Activated T-helper 1 cell treated with anti-CD3 and anti-CD28 coated beads, Interleukin-2, amount 50 U/mL, for 16 hours (primary cell): ENCODE measurements around the gene TAF1B.
"Not testable (repeated sequence)": the region's sequence is repeated elsewhere in the genome, so short reads cannot be mapped to it uniquely, and the experiment has no call there.

Source experiments
- DNase-seq, 2 donors: peaks; one replicate each; pipeline ENCODE4 v3.0.0-alpha.2; 2020; ENCODE audit warnings: low read depth in 1 of 2, low spot score in 1 of 2

Gene TAF1B

DNA sequence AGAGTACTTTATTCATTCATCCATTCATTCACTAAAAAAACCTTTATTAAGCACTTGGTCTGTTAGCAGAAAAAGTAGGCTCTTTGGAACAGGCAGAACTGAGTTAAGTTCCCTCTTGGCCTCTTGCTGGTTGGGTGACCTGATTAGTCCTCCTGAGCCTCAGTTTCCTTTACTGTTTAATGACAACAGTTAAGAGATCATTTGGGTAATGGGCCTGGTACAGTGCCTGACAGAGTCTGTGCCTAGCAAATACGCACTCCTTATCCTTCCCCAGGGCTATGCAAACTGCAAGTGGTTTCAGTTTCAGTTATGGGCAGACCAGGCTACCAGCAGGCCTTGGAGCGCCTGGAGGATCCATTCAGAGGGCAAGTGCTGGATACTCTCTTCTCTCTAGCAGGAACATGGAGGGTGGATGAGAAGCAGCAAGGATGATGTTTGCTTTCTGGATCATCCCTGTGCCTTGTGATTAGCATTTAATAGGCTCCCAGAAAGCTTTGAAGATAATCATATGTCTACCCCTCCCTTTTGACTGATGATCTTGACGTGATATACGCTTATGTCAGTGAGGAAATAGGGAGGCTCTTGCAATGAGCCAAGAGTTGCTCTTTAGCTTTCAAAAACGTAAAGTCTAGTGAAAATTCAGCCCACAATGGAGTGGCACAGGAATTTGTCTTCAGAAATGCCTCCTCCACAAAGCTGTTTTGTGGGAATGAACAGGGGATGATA, 12.4 kb upstream of the TAF1B start:
- DNase-seq = no peak

DNA sequence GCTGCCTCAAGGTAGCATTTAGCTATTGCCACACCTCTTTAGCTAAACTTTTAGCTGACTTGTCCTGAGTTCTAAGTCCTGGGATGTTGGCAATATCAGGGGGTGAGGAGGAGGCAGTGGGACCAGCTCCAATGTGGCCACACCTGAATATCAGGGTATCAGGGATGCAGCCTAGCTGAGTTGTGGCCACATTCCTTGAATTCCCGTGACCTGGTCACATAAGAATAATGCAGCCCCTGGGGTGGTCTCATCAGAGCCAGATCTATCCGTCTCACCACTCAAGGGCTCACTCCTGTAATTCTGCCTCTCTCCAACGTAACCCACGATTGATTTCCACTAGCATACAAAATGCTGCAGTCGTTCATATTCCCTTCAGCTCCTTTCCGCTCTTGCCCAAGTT, 11.6 kb upstream of the TAF1B start:
- DNase-seq = no peak

DNA sequence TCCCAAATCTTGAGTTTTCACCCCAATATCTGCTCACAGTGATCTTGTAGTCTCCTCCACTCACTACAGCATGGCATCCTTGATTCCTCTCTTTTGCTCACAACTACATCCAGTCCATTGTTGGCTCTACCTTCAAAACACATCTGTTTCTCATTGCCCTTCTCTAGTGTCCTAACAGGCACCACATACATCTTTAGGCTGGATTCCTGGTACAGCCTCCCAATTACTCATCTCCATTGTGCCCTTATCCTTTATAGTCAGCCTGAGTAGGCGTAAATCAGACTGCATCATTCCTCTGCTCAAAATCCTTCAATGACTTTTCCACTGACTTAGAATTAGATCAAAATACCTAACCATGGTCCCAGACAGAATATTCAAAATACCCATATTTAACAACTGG, 10.7 kb upstream of the TAF1B start:
- no peak for DNase-seq

DNA sequence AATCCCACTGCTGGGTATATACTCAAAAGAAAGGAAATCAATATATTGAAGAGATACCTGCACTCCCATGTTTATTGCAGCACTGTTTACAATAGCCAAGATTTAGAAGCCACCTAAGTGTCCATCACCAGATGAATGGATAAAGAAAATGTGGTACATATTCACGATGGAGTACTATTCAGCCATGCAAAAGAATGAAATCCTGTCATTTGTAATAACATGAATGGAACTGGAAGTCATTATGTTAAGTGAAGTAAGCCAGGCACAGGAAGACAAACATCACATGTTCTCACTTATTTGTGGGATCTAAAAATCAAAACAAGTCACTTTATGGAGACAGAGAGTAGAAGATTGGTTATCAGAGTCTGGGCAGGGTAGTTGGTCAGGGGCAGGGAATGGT, 8.2 kb upstream of the TAF1B start:
- DNase-seq = not testable (repeated sequence)

DNA sequence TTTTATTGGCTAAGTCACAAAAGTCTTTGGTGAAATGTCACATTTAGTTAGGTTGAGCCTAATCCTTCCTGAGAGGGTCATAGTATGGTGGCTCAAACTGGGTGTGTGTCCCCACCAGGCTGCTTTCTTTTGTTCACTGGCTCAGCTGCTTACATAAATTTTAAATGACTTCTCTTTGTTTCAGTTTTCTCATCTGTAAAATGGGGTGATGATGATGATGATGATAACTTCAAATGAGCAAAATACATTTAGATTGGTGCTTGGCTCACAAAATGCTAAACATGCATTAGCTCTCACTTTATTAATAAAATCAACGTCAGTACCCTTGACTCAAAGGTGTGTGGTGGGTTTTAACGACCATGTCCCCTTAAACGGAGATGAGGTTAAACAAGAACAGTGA, 7.2 kb upstream of the TAF1B start:
- DNase-seq = no peak

DNA sequence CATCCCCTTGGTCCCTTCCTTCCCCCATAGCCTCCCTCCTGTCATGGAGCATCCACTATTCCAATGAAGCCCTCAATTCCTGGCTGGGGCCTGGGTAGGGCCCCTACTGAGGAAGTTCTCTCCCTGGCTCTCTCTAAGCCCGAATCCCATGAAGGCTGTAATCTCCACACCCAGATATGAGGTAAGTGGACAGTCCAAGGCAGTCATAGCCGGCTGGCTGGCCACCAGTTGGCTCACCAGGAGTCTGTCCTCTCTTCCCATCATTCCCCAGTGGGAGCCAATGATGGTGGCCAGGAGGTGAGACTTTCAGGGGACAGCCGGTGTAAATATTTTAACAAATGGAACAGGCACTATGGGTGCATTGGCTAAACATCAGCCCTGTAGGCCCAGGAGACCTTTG, 6.8 kb upstream of the TAF1B start:
- no peak for DNase-seq

DNA sequence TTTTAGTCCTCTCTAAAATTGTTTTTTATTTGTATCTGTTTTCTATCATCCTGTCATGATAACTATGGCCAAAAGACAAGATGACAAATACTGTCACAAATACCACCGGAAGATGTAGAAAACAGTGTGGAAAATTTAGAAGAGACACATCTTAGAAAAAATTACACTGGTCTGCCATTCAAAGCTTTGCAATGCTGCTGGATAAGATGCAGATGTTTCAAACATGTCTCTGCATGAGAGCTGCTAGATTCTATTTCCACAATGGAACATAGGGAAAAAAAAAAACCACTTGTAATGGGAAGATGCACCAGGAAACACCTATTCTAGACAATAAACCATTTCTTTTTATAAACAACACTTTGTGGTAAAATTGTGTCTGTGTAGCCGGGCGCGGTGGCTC, 5.8 kb upstream of the TAF1B start:
- DNase-seq = no peak

DNA sequence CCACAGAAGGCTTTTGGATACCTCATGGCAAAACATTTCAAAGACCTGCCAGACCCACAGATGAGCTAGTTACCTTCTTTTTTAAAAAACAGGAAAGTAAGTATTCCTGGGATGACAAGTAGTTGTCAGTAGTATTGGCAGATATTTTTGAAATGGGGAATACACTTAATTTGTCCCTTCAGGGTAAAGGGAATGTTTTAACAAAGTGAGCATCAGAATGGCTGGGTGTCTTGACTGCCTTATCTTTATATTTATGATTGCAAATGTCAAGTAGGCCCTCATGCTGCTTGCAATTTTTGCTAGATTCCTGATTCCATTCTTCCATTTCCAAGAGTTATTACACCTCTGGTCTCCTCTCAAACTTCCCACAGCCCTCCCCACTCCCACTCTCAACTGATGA, 4.9 kb upstream of the TAF1B start:
- DNase-seq = no peak

DNA sequence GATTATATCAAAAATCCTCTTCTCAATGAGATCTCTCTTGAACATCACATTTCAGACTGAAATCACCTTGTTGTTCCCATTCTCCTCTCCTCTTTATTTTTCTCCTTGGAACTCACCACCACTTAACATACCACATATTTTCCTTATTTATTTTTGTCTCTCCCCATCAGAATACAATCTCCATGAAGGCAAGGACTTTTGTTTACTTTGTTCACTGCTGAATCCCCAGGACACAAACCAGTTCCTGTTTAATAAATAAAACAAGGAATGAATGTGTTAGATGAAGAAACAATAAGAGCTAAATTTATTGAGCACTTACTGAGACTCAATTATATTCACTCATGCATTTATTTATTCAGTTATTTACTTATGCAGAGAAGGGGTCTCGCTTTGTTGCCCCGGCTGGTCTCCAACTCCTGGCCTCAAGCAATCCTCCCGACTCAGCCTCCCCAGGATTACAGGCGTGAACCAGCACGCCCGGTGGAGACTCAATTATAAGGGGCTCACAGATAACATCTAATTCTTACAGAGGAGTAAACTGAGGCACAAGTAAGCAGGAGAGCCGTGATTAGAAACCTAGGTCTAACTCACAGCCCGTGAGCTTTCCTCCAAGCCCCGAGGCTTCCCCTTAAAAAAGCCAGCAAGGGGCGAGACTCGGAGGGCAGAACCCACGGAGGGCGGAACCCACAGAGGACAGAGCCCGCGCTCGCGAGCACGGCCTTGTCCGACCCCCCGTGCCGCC, 616 bp upstream of the TAF1B start:
- DNase-seq = no peak

DNA sequence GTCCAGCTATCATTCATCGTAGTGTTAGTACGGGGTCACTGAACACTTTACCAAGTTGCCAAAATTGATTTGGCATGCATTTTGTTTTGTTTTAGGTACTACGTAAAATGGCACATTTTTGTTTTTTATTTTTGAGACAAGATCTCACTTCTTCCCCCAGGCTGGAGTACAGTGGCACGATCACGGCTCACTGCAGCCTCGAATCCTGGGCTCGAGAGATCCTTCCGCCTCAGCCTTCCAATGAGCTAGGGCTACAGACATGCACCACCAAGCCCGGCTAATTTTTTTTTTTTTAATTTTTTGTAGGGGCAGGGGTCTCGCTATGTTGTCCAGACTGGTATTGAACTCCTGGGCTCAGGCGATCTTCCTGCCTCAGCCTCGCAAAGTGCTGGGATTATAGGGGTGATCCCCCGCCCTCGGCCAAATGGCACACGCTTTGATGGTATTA, 786 bp downstream of the TAF1B start:
- DNase-seq = no peak

DNA sequence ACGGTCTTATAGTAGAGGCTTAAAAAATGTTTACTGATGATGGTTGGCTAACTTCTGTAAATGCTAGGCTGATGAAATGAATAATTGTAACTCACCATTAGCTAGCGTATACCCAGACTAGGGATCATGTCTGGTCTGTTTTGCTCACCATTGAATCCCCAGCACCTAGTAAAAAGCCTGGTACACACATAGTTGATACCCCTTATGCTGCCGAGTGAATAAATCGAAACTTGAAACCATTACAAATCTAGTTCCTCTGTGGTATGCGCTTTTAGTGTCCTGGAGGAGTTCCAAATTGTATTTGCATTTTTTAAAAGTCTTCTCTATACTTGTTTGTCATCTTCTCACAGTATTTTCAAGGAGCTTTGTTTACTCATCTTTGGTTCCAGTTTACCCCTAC, 1.3 kb downstream of the TAF1B start:
- no peak for DNase-seq

DNA sequence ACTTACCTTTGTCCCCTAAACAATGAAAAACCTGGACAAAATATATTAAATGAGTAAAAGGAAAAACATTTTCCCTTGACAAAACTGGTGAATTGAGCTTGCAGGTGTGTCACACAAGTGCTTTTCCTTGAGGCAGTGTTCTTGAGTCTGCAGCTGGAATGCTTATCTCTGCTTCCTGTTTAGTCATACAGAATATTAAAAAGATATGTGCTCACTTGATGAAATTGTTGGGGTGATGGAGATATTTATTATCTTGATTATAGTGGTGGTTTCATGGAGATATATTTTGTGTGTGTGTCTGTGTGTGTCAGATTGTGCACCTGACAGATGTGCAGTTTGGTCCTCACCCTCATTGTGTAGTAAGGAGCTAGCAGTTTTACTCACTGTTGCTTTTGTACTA, 3.3 kb downstream of the TAF1B start:
- DNase-seq = no peak

DNA sequence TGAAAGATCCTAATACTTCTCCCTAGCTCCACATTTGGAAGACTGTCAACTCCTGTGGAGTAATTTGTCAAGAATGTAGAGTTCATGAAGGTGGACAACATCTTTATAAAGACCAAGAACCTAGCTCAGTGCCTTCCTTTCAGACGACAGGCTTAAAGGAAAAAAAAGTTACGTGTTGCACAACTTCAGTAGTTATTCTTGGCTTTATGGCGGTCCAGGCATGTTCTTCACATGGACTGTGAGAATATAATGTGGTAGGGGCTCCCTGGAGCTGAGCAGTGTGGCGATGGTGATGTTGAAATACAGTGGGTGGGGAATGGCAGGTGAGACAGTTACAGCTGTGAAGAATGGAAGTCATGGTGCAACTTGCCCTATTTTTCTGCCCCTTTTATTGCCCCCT, 3.9 kb downstream of the TAF1B start:
- no peak for DNase-seq

DNA sequence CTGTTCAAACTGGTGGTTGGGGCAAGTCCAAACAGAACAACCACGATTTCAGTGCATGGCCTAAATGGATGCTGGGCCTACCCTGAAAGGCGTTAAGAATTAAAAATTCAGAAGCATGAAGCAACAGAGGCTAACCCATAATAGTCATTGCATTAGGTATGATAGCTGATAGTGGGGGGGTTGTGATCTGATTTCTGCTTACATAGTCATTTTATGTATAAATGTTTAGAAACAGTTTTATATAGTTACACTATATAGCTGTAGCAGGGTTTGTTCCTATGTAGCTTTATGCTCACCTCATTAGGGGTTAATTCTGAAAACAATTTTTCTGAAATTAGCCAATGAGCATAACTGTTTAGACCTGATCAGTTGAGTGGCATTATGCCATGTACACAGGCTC, 9.6 kb downstream of the TAF1B start:
- DNase-seq = no peak

DNA sequence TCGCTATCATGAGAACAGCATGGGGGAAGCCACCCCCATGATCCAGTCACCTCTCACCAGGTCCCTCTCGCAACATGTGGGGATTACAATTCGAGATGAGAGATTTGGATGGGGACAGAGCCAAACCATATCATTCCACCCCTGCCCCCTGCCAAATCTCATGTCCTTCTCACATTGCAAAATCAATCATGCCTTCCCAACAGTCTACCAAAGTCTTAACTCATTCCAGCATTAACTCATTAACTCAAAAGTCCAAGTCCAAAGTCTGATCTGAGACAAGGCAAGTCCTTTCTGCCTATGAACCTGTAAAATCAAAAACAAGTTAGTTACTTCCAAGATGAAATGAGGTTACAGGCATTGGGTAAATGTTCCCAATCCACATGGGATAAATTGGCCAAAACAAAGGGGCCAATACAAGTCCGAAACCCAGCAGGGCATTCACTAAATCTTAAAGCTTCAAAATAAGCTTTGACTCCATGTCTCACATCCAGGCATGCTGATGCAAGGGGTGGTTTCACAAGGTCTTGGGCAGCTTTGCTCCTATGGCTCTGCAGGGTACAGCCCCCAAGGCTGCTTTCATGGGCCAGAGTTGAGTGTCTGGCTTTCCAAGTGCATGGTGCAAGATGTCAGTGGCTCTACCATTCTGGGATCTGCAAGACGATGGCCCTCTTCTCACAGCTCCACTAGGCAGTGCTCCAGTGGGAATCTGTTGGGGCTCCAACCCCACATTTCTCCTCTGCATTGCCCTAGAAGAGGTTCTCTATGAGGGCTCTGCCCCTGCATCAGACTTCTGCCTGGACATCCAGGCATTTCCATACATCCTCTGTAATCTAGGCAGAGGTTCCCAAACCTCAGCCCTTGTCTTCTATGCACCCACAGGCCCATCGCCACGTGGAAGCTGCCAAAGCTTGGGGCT, 14.8 kb downstream of the TAF1B start:
- no peak for DNase-seq

DNA sequence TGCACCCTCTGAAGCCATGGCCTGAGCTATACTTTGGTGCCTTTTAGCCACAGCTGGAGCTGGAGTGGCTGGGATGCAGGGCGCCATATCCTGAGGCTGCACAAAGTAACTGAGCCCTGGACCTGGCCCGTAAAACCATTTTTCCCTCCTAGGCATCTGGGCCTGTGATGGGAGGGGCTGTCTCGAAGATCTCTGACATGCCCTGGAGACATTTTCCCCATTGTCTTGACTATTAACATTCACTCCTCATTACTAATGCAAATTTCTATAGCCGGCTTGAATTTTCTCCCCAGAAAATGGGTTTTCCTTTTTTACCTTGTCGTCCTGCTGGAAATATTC, 15.4 kb downstream of the TAF1B start:
- no peak for DNase-seq

DNA sequence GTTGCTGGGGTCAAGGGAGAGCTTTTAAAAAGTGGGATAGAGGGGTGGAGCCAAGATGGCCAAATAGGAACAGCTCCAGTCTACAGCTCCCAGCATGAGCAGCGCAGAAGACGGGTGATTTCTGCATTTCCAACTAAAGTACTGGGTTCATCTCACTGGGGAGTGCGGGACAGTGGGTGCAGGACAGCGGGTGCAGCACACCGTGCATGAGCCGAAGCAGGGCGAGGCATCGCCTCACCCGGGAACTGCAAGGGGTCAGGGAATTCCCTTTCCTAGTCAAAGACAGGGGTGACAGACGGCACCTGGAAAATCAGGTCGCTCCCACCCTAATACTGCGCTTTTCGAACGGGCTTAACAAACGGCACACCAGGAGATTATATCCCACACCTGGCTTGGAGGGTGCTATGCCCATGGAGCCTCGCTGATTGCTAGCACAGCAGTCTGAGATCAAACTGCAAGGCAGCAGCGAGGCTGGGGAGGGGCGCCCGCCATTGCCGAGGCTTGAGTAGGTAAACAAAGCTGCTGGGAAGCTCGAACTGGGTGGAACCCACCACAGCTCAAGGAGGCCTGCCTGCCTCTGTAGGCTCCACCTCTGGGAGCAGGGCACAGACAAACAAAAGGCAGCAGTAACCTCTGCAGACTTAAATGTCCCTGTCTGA, 17.8 kb downstream of the TAF1B start:
- not testable (repeated sequence) for DNase-seq

DNA sequence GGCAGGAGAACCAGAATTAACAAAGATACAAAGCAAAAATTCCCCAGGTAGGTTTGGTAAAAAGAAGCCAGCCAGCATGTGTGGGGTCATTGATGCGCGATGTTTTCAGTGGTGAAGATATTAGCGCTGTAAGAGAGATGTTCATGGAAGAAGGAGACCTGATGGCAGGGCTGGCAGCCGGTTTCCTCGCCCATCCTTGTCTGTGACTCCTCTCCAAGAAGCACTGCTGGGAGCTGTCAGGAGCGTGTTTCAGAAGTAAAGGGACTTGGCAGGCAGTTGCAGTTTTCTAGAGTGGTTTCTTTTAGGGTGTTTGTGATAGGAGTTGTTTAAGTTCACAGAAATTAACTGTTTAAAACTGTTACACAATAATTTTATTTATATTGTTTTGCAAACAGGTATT, 24.6 kb downstream of the TAF1B start:
- no peak for DNase-seq

DNA sequence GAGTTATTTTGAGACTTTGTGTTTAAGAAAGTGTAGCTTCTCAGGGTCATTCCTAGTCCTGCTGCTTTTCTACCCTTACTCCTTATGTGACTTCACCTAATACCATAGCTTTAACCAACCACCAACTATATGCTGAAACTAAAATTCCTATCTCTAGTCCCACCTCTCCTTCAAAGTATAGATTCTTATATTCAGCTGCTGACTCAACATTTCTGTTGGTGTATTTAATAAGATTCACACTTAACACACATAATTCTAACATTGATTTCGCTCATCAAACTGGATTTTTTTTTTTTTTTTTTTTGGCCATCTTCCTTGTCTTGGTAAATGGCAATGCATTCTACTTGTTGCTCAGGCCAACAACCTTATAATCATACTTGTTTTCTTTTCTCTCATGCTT, 30.1 kb downstream of the TAF1B start:
- DNase-seq = no peak

DNA sequence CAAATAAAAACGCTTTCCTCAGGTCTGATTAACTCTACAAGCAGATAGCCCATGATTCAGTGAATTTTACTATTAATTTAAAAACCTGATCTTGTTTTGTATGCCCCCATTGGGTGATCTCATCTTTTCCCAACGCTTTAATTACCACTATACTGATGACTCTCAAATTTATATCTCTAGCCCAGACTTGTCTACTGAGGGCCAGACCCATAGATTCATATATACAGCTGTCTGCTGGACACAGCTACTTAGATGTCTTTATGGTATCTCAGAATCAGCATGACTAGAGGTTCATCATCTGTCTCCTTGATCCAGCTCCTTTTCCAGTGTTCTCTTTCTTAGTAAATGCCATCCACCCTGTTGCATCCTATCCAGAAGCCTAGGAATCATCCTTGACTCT, 33.8 kb downstream of the TAF1B start:
- DNase-seq = no peak

DNA sequence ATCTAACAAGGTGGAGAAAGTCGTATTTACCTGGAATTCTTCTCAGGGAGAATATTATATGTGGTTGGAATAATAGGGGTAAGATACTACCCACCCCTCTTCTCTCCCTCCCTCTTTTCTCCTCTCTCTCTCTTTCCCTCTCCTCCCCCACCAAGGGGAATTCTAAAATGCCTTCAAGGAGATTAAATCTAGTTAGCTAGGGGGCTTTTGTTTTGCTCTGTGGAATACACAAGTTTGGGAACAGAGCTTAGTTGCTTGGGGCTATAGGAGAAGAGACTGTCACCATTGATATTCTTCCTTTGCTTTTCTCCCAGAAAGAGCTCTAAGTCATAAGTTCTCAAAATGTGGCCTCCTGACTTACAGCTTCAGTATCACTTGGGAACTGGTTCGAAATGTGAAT, 34.5 kb downstream of the TAF1B start:
- DNase-seq = no peak
